Ectodermal cell (in vitro differentiated cells): ENCODE results near the gene WDFY3.
A peak's percentile ranks its signal among the peaks of the same experiment; 100 is the strongest.

Experiments used
- H3K27ac ChIP-seq: 2 replicates; pipeline ENCODE4 v1.7.0; 2013; ENCODE audit warnings: mild to moderate bottlenecking, low read depth, low read length; ENCODE audit not compliant: insufficient read depth, poor library complexity, severe bottlenecking
- H3K27me3 ChIP-seq: 2 replicates; pipeline ENCODE4 v1.7.0; 2013; ENCODE audit warnings: mild to moderate bottlenecking, low read length; ENCODE audit not compliant: insufficient read depth, control insufficient read depth, poor library complexity, severe bottlenecking
- H3K36me3 ChIP-seq: one replicate; pipeline ENCODE4 v1.7.0; 2013; ENCODE audit warnings: low read length; ENCODE audit not compliant: control insufficient read depth, insufficient read depth
- H3K4me1 ChIP-seq: one replicate; pipeline ENCODE4 v1.7.0; 2013; ENCODE audit warnings: low read length; ENCODE audit not compliant: control insufficient read depth, insufficient read depth
- H3K4me3 ChIP-seq: 2 replicates; pipeline ENCODE4 v1.7.0; 2013; ENCODE audit warnings: low read depth, low read length, control low read depth; ENCODE audit not compliant: insufficient read depth
- H3K9me3 ChIP-seq: 2 replicates; pipeline ENCODE4 v1.7.0; 2013; ENCODE audit warnings: mild to moderate bottlenecking, low read length, moderate library complexity; ENCODE audit not compliant: control insufficient read depth
- WGBS, 2 experiments: methylation state at CpG; one replicate each; pipeline ENCODE4 v1.1.7; 2013; ENCODE audit warnings: missing lambda C conversion rate in 2 of 2; 5-methylcytosine and 5-hydroxymethylcytosine counted together

Gene WDFY3

GRCh38 chr4:84895283-84895682 lies 71.2 kb downstream of the WDFY3 start:
- Histone ChIP-seq H3K9me3 (no peaks in the 10 kb centered on the region), H3K4me1 (no peaks in the 10 kb centered on the region), H3K36me3 (no peaks in the 10 kb centered on the region), H3K27me3 (no peaks in the 10 kb centered on the region), H3K4me3 (no peak overlapping the region), H3K27ac (no peak overlapping the region)
- WGBS, 2 experiments: 95 to 96% methylated on average over 1 of the region's 1 CpG

GRCh38 chr4:84894621-84895020 lies 71.9 kb downstream of the WDFY3 start:
- WGBS, 2 experiments: 95% methylated on average over 10 of the region's 10 CpGs
- no peaks in the 10 kb centered on the region for H3K36me3 ChIP-seq
- no peaks in the 10 kb centered on the region for H3K27me3 ChIP-seq
- H3K4me3 ChIP-seq: no peak overlapping the region
- H3K27ac ChIP-seq: no peak overlapping the region
- no peaks in the 10 kb centered on the region for H3K9me3 ChIP-seq
- H3K4me1 ChIP-seq: no peaks in the 10 kb centered on the region

- Histone ChIP-seq H3K4me1 (no peaks in the 10 kb centered on the region), H3K27ac (peak overlapping the region; percentile 36), H3K36me3 (no peaks in the 10 kb centered on the region), H3K27me3 (no peaks in the 10 kb centered on the region), H3K9me3 (no peaks in the 10 kb centered on the region), H3K4me3 (no peak overlapping the region)
- 78 to 93% methylated on average over 1 of the region's 1 CpG for WGBS, 2 experiments
Measured at GRCh38 chr4:84892950-84893349, 73.5 kb downstream of the WDFY3 start.

GRCh38 chr4:84887824-84888223 lies 78.7 kb downstream of the WDFY3 start:
- 86 to 100% methylated on average over 1 to 2 of the region's 2 CpGs for WGBS, 2 experiments
- H3K4me3 ChIP-seq: no peak overlapping the region
- no peaks in the 10 kb centered on the region for H3K36me3 ChIP-seq
- no peak overlapping the region for H3K27ac ChIP-seq
- no peaks in the 10 kb centered on the region for H3K27me3 ChIP-seq
- H3K4me1 ChIP-seq: no peaks in the 10 kb centered on the region
- no peaks in the 10 kb centered on the region for H3K9me3 ChIP-seq

GRCh38 chr4:84879651-84880200 lies 86.8 kb downstream of the WDFY3 start:
- no peaks in the 10 kb centered on the region for H3K36me3 ChIP-seq
- H3K4me1 ChIP-seq: no peaks in the 10 kb centered on the region
- no peaks in the 10 kb centered on the region for H3K27me3 ChIP-seq
- no peak overlapping the region for H3K27ac ChIP-seq
- no peaks in the 10 kb centered on the region for H3K9me3 ChIP-seq
- 65 to 91% methylated on average over 4 of the region's 4 CpGs for WGBS, 2 experiments
- no peak overlapping the region for H3K4me3 ChIP-seq

- Histone ChIP-seq H3K4me3 (no peak overlapping the region), H3K27me3 (no peaks in the 10 kb centered on the region), H3K36me3 (no peaks in the 10 kb centered on the region), H3K27ac (no peak overlapping the region), H3K4me1 (no peaks in the 10 kb centered on the region), H3K9me3 (no peaks in the 10 kb centered on the region)
- WGBS, 2 experiments: 93 to 98% methylated on average over 3 of the region's 3 CpGs
Measured at GRCh38 chr4:84878546-84878945, 87.9 kb downstream of the WDFY3 start.

- no peaks in the 10 kb centered on the region for H3K4me1 ChIP-seq
- H3K4me3 ChIP-seq: no peak overlapping the region
- WGBS, 2 experiments: 100% methylated on average over 1 of the region's 1 CpG
- no peaks in the 10 kb centered on the region for H3K36me3 ChIP-seq
- no peaks in the 10 kb centered on the region for H3K9me3 ChIP-seq
- no peaks in the 10 kb centered on the region for H3K27me3 ChIP-seq
- H3K27ac ChIP-seq: no peak overlapping the region
Measured at GRCh38 chr4:84878090-84878489, 88.4 kb downstream of the WDFY3 start.

GRCh38 chr4:84877051-84877833 lies 89.2 kb downstream of the WDFY3 start:
- 89 to 93% methylated on average over 5 of the region's 5 CpGs for WGBS, 2 experiments

GRCh38 chr4:84875636-84876371 lies 90.7 kb downstream of the WDFY3 start:
- Histone ChIP-seq H3K9me3 (no peaks in the 10 kb centered on the region), H3K27ac (no peak overlapping the region), H3K27me3 (no peaks in the 10 kb centered on the region), H3K4me3 (no peak overlapping the region), H3K4me1 (no peaks in the 10 kb centered on the region), H3K36me3 (no peaks in the 10 kb centered on the region)
- 94 to 95% methylated on average over 4 of the region's 4 CpGs for WGBS, 2 experiments

More at GRCh38 chr4:84877051-84877833, 89.2 kb downstream of the WDFY3 start:
- Histone ChIP-seq H3K9me3 (no peaks in the 10 kb centered on the region), H3K27me3 (no peaks in the 10 kb centered on the region), H3K27ac (no peak overlapping the region), H3K4me3 (no peak overlapping the region), H3K36me3 (no peaks in the 10 kb centered on the region), H3K4me1 (no peaks in the 10 kb centered on the region)

- Histone ChIP-seq H3K36me3 (no peaks in the 10 kb centered on the region), H3K27me3 (no peaks in the 10 kb centered on the region), H3K4me3 (no peak overlapping the region), H3K4me1 (no peaks in the 10 kb centered on the region), H3K9me3 (no peaks in the 10 kb centered on the region), H3K27ac (no peak overlapping the region)
- 95 to 98% methylated on average over 3 of the region's 3 CpGs for WGBS, 2 experiments
Measured at GRCh38 chr4:84874619-84875018, 91.9 kb downstream of the WDFY3 start.
